Mucosa of rectum (tissue), 2 donors: ENCODE data around the gene SEMA5B.
A peak's percentile ranks its signal among the peaks of the same experiment; 100 is the strongest.

ENCODE experiments used
- H3K27ac ChIP-seq, 2 donors: one replicate each; pipeline ENCODE4 v1.7.0; 2013; ENCODE audit warnings: inconsistent platforms in 2 of 2, low read depth in 2 of 2, low read length in 2 of 2
- H3K27me3 ChIP-seq, 2 donors: one replicate each; pipeline ENCODE4 v1.7.0; 2013; ENCODE audit warnings: low read length in 2 of 2; ENCODE audit not compliant: control insufficient read depth in 2 of 2, insufficient read depth in 2 of 2
- H3K36me3 ChIP-seq, 2 donors: one replicate each; pipeline ENCODE4 v1.7.0; 2013; ENCODE audit warnings: low read length in 2 of 2; ENCODE audit not compliant: control insufficient read depth in 2 of 2, insufficient read depth in 2 of 2
- H3K4me1 ChIP-seq, 2 donors: one replicate each; pipeline ENCODE4 v1.7.0; 2013; ENCODE audit warnings: low read length in 2 of 2, mild to moderate bottlenecking in 1 of 2; ENCODE audit not compliant: control insufficient read depth in 2 of 2, insufficient read depth in 2 of 2
- H3K4me3 ChIP-seq, 2 donors: one replicate each; pipeline ENCODE4 v1.7.0; 2013; ENCODE audit warnings: low read length in 2 of 2
- H3K9ac ChIP-seq, 2 donors: one replicate each; pipeline ENCODE4 v1.7.0; 2013; ENCODE audit warnings: low read length in 2 of 2, low read depth in 1 of 2, mild to moderate bottlenecking in 1 of 2
- H3K9me3 ChIP-seq, 2 donors: one replicate each; pipeline ENCODE4 v1.7.0; 2013; ENCODE audit warnings: low read length in 2 of 2; ENCODE audit not compliant: control insufficient read depth in 2 of 2
- donor health status: healthy.
- donor health status: Normal muscosa, but diverticular disease.

SEMA5B gene

DNA sequence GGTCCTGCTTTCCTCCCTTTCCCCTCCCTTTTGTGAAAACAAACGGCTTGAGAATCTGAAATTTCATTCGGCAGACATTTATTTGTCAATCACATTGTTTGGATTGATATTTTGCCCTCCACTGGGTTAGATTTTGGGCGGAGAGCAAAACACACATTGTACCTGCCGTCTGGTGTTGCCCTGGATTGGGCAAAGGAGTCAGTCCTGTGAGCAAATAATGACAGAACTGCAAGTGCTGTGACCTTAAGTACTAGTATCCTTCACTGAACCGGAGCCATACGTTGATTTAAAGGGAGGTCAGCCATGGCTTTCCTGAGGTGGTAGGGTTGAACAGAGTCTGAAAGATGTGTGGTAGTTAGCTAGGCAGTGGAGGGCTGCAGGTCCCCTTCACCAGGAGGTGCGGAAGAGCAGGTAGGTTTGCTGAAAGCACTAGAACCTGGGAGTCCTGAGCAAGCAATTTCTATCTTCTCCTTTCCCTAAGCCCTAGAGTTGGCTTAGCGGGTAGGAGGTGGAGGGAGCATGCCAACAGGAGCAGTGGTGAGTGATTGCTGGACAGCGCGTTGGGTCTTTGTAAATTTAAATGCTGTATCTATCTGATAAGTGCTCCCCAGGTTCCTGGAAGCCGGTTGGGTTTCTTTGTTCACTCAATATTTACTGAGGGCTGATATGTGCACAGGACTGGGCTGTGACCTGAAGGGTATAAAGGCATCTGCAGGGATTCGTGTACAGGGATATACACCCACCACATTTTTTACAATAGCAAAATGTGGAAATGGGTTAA, 41.2 kb upstream of the SEMA5B start:
- Histone ChIP-seq H3K4me1 (peaks cover 12 to 22% of the 10 kb centered on the region in 2 donors), H3K9me3 (no peaks in the 10 kb centered on the region), H3K9ac (peak overlapping the region in 1 of 2 donors; percentile 83), H3K4me3 (peak overlapping the region; percentile 82 to 83), H3K27ac (peak overlapping the region; percentile 71 to 84), H3K27me3 (no peaks in the 10 kb centered on the region), H3K36me3 (no peaks in the 10 kb centered on the region)

DNA sequence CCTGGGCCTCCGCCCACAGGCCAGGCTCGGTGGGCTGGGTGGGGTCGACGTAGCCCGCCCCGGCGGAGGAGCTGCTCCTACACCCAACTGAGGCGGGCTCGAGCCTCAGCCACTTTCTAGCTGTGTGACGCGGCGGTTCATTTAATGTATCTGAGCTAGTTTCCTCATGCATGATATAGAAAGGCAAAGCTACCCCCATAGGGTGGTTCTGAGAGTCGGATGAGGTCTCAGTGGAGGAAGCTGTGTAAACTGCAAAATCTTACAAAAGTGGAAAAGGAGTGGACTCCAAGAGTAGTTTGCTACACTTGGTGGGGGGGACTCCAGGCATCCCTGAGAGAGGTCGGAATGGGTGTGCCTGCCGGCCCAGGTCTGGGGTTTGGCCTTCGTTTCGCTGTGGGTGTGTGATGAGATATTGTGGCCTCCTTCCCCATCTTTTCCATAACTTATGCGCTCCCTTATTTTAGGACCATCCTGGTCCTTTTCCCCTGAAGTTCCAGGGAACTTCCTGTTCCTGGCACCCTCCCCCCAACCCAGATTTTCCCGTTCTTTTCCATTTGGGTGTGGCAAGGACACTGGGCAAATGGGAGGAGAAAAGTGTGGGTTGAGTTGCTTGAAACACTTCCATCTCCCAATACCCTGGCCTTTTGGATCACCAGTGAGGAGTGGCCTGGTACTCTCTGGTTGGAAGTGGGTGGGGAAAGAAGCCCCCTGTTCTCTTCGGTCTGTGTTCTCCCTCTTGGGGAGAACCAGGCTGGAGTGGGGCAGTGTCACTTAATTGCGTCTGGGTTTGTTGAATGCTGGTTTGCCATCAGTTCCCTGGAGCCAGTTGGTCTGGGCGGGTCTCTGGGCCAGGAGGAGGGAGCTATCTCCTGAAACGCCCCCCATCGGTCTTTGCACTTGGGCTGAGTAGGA, 40.4 kb upstream of the SEMA5B start:
- Histone ChIP-seq H3K4me1 (peaks cover 12 to 22% of the 10 kb centered on the region in 2 donors), H3K27ac (peak overlapping the region; percentile 71 to 84), H3K27me3 (no peaks in the 10 kb centered on the region), H3K9ac (peak overlapping the region; percentile 75 to 83), H3K4me3 (peak overlapping the region; percentile 82 to 83), H3K36me3 (no peaks in the 10 kb centered on the region), H3K9me3 (no peaks in the 10 kb centered on the region)

DNA sequence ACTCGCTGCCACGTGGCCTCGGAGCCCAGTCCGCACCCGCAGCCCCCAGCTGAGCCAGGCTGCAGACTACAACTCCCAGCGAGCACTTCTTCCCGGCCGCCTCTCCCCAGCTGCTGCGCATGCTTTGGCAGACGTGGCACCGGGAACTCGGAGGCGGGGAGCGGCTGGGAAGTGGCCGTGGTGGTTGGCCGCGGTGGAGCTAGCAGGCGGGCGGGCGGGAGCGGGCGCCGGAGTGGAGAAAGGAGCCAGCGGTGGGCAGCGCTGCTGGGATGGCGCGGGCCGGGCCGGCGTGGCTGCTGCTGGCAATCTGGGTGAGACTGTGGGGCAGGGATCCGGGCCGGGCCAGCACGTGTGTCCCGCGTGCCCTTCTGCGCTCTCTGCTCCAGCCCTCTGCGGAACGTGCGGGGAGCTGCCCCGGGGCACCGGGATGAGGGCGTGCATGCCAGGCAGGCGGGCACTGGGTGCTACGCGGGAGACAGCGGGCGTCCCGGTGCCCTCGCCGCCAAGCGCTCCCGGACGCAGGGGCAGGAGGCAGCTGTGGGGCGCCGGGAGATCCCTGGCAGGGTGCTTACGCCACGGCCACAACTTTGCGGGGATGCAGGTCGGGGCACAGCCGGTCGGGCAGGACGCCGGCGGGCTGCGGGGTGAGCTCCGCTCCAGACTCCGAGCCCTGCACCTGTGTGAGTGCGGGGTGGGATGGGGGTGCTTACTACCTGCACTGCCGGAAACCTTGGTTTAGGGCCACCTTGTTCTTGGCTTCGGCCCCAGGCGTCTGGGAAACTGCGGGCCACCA, 39.5 kb upstream of the SEMA5B start, which contains the start of gene PDIA5:
Gene PDIA5, plus strand, starts transcription at position 130 of the 793 bp plus-strand sequence. Its CDS starts 140 bp downstream, at position 270.
- H3K27me3 ChIP-seq, result no peaks in the 10 kb centered on the region
- H3K27ac ChIP-seq, result peak within 1 kb of the TSS; percentile 71 to 84
- no peaks in the 10 kb centered on the region for H3K36me3 ChIP-seq

DNA sequence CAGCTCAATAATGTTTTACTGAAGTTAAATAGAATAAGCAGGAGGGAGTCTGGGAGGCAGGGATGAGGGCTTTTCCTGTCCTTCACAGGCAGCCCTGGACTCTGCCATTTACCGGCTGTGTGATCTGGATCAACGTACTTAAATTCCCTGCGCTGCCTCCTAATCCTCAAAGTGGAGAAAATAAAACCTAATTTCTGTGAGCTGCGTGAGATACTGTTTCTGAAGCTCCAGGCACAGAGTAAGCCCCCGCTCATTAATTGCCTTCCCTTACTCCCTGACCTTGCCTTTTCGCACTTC, 39.0 kb upstream of the SEMA5B start:
- H3K36me3 ChIP-seq, result no peaks in the 10 kb centered on the region
- no peaks in the 10 kb centered on the region for H3K27me3 ChIP-seq
- peak overlapping the region; percentile 62 to 83 for H3K4me3 ChIP-seq
- H3K9ac ChIP-seq, result peak overlapping the region in 1 of 2 donors; percentile 83
- H3K27ac ChIP-seq, result no peak overlapping the region
- no peaks in the 10 kb centered on the region for H3K9me3 ChIP-seq
- peaks cover 12 to 20% of the 10 kb centered on the region in 2 donors for H3K4me1 ChIP-seq

More for the DNA sequence above, 39.5 kb upstream of the SEMA5B start, which contains the start of gene PDIA5:
- Histone ChIP-seq H3K4me1 (peaks cover 12 to 22% of the 10 kb centered on the region in 2 donors), H3K9me3 (no peaks in the 10 kb centered on the region), H3K9ac (peak within 1 kb of the TSS; percentile 75 to 83), H3K4me3 (peak within 1 kb of the TSS; percentile 82 to 83)

DNA sequence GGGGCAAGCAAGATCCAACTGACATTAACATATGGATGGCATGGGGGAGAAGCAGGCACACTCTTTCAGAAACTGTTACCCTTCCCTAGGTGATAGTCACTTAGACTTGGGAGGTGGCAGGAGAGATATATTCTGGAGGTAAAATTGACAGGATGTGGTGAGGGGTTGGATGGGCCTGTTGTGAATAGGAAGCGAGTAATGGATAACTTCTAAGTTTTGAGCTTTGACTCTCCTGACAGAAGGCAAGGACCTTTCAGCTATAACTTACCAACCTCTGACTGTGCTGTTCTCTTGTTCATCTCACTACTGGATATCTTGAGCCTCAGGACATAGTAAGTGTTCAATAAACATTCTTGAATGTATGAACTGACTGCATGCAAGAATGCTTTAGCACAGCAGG, 37.4 kb upstream of the SEMA5B start:
- peaks cover 12 to 13% of the 10 kb centered on the region in 2 donors for H3K4me1 ChIP-seq
- no peak overlapping the region for H3K27ac ChIP-seq
- no peaks in the 10 kb centered on the region for H3K27me3 ChIP-seq
- H3K4me3 ChIP-seq, result no peak overlapping the region
- no peaks in the 10 kb centered on the region for H3K36me3 ChIP-seq
- no peaks in the 10 kb centered on the region for H3K9me3 ChIP-seq
- H3K9ac ChIP-seq, result no peak overlapping the region

DNA sequence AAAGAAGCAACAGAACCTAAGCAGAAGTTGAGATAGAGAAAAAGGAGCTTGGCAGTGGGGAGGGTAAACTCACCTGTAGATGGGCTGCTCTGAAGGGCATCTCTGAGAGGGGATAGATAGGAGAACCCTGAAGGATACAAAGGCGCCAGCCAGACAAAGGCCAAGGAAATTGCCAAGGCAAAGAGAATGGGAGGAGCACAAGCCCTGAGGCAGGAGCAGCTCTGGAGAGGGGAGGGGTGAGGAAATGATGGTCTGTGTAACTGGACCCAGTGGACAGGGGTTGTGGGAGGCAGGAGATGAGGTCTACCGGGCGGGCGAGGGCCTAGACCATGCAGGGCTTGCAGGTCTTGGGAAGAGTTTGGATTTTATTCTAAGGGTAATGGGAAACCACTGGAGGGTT, 36.9 kb upstream of the SEMA5B start:
- no peaks in the 10 kb centered on the region for H3K36me3 ChIP-seq
- no peaks in the 10 kb centered on the region for H3K27me3 ChIP-seq
- H3K4me3 ChIP-seq, result no peak overlapping the region
- no peaks in the 10 kb centered on the region for H3K9me3 ChIP-seq
- peaks cover 12 to 13% of the 10 kb centered on the region in 2 donors for H3K4me1 ChIP-seq
- no peak overlapping the region for H3K27ac ChIP-seq
- H3K9ac ChIP-seq, result no peak overlapping the region

DNA sequence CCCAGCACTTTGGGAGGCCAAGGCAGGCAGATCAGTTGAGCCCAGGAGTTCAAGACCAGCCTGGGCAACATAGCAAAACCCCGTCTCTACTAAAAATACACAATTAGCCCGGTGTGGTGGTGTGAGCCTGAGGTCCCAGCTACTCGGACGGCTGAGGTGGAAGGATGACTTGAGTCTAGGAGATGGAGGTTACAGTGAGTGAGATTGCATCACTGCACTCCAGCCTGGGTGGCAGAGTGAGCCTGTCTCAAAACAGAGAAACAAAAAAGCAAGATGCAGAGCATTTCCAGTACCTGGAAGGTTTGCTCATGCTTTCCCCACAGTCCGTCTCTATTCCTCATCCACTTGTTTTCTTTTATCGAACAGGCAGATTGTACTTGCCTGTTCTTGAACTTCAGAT, 35.5 kb upstream of the SEMA5B start:
- H3K4me1 ChIP-seq, result peaks cover 4 to 5% of the 10 kb centered on the region in 2 donors
- H3K36me3 ChIP-seq, result no peaks in the 10 kb centered on the region
- no peak overlapping the region for H3K27ac ChIP-seq
- H3K27me3 ChIP-seq, result no peaks in the 10 kb centered on the region
- H3K9me3 ChIP-seq, result no peaks in the 10 kb centered on the region
- H3K9ac ChIP-seq, result no peak overlapping the region
- H3K4me3 ChIP-seq, result no peak overlapping the region

DNA sequence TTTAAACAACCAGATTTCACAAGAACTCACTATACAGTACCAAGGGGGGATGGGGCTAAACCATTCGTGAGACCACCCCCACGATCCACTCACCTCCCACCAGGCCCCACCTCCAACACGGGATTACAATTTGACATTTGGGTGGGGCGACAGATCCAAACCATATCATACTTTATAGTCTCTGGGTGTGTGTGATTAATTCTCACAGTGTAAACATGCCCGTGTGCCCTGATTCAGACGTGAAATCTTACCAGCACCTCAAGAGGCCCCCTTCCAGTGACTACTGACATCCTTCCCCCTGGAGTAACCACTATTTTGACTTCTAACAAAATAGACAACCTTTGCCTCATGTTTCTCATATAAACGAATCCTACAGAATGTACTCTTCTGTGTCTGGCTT, 34.3 kb upstream of the SEMA5B start:
- Histone ChIP-seq H3K27me3 (no peaks in the 10 kb centered on the region), H3K4me3 (no peak overlapping the region)

DNA sequence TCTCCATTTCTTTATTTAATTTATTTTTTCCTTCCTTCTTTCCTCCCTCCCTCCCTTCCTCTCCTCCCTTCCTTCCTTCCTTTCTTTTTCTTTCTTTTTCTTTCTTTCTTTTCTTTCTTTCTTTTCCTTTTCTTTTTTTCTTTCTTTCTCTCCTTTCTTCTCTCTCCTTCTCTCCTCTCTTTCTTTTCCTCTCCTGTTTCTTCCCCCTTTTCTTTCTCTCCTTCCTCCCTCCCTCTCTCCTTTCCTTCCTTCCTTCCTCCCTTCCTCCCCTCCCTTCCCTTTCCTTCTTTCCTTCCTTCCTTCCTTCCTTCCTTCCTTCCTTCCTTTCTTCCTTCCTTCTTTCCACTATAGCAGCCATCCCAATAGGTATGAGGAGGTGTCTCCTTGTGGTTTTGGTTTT, 32.5 kb upstream of the SEMA5B start:
- no peaks in the 10 kb centered on the region for H3K36me3 ChIP-seq
- H3K27ac ChIP-seq, result no peak overlapping the region
- no peaks in the 10 kb centered on the region for H3K9me3 ChIP-seq
- no peak overlapping the region for H3K9ac ChIP-seq
- no peaks in the 10 kb centered on the region for H3K4me1 ChIP-seq
- H3K27me3 ChIP-seq, result no peaks in the 10 kb centered on the region
- H3K4me3 ChIP-seq, result no peak overlapping the region

More for the DNA sequence above, 34.3 kb upstream of the SEMA5B start:
- Histone ChIP-seq H3K27ac (no peak overlapping the region), H3K9ac (no peak overlapping the region), H3K36me3 (no peaks in the 10 kb centered on the region), H3K9me3 (no peaks in the 10 kb centered on the region), H3K4me1 (no peaks in the 10 kb centered on the region)
